GM12892 (cell line): Measurements from ENCODE around the gene RBM20.

Experiments
- POLR2A ChIP-seq: IDR thresholded peaks from 2 replicates; pipeline ENCODE4 v1.6.1; 2011; ENCODE audit warnings: low read depth, low read length, control low read depth
- POLR2AphosphoS5 ChIP-seq: IDR thresholded peaks from 2 replicates; pipeline ENCODE4 v1.6.1; 2011; ENCODE audit warnings: low read depth, low read length, control low read depth

DNA sequence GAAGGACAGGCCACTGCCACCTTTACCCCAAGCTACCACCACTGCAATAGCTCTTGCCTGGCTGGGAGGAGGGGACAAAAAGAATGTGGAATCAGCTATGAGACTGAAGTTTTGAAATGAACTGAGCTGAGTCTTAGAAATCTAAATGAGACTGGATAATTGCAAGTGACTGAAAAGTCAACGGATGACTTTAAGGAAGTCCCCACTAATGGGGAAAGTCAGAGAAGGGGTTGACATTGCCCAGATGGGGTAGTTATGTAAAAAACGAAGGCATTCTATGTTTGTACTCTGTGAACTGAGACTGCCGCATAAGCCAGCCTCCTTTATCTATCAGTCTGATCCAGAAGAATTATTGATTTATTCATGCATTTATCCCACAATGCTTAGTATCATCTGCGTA lies 67.2 kb downstream of the RBM20 start:
- no peak for TF ChIP-seq POLR2A
- TF ChIP-seq POLR2AphosphoS5 = no peak
